Endothelial cell of umbilical vein (primary cell): Measurements from ENCODE around the gene DENND4B. TPM values are rescaled to one million over a fixed set of nuclear protein-coding genes. Genes with fewer than 3 reads are reported as not detected.

Experiments used
- BruUV-seq: library from RNA; stranded (reverse); fragments of 400-500 nt; replicated peaks from 2 replicates; lab custom pipeline; 2021; lab: Mats Ljungman, UMichigan
- CTCF ChIA-PET: fragments of 300-600, 350-600 bp; sonication (Branson Sonifier 250); formaldehyde crosslinking; loops from one replicate; lab custom pipeline; 2021; ENCODE audit warnings: antibody characterized with exemption, inconsistent platforms; lab: Charles Lee
- POLR2A ChIA-PET: fragments of 300-600, 350-600 bp; sonication (Branson Sonifier 250); formaldehyde crosslinking; loops from one replicate; lab custom pipeline; 2021; ENCODE audit warnings: antibody characterized with exemption, inconsistent platforms; lab: Charles Lee
- DNase-seq: peaks from one replicate; pipeline ENCODE4 v3.0.0-alpha.2; 2011; ENCODE audit warnings: low read depth, low spot score
- FAIRE-seq: peaks from 2 replicates; lab custom pipeline; 2011; peaks lifted over from hg19 to GRCh38; lab: Jason Lieb, UNC
- H2AFZ ChIP-seq: 2 replicates; pipeline ENCODE4 v1.6.0; 2012; ENCODE audit warnings: low read depth, low read length, control low read depth, inconsistent platforms
- H3K27ac ChIP-seq: 2 replicates; pipeline ENCODE4 v1.5.1; 2011; ENCODE audit warnings: low read depth, mild to moderate bottlenecking, control low read depth, low read length, moderate library complexity; ENCODE audit not compliant: insufficient read depth
- H3K27me3 ChIP-seq, 2 experiments: 2 replicates each; pipeline versions ENCODE4 v1.6.0 to v1.6.1; 2011; ENCODE audit warnings: low read length in 2 of 2, mixed read lengths in 1 of 2; ENCODE audit not compliant: control insufficient read depth in 2 of 2, insufficient read depth in 2 of 2
- H3K36me3 ChIP-seq, 2 experiments: 2 replicates in 1 of 2; 3 replicates in 1 of 2; pipeline ENCODE4 v1.5.1; 2011; ENCODE audit warnings: low read length in 2 of 2, mild to moderate bottlenecking in 1 of 2, moderate library complexity in 1 of 2; ENCODE audit not compliant: control insufficient read depth in 2 of 2, insufficient read depth in 2 of 2; ENCODE audit errors: extremely low read depth in 1 of 2
- H3K4me1 ChIP-seq: 3 replicates; pipeline ENCODE4 v1.5.1; 2011; ENCODE audit warnings: mild to moderate bottlenecking, low read length; ENCODE audit not compliant: control insufficient read depth, insufficient read depth; ENCODE audit errors: extremely low read depth
- H3K4me2 ChIP-seq: 2 replicates; pipeline ENCODE4 v1.6.1; 2011; ENCODE audit warnings: low read length, control low read depth, mixed read lengths; ENCODE audit not compliant: insufficient read depth
- H3K4me3 ChIP-seq, 3 experiments: fragments of 200-600 bp in 1 of 3; sonication (generic), shearing (Covaris generic) in 1 of 3; replicated peaks in 1 of 3; 2 replicates each; pipeline ENCODE4 v1.5.1; 2011 to 2016; ENCODE audit warnings: control low read depth in 3 of 3, low read length in 3 of 3, mild to moderate bottlenecking in 2 of 3, inconsistent platforms in 1 of 3, low read depth in 1 of 3, moderate library complexity in 1 of 3; ENCODE audit not compliant: insufficient read depth in 1 of 3
- H3K79me2 ChIP-seq: 2 replicates; pipeline ENCODE4 v1.6.0; 2012; ENCODE audit warnings: low read length, inconsistent platforms; ENCODE audit not compliant: control insufficient read depth, insufficient read depth
- H3K9ac ChIP-seq: replicated peaks from 2 replicates; pipeline ENCODE3; 2011; ENCODE audit warnings: low read length, control low read depth; ENCODE audit not compliant: insufficient read depth; ENCODE audit errors: extremely low read depth
- H3K9me1 ChIP-seq: replicated peaks from 3 replicates; pipeline ENCODE4 v1.6.0; 2011; ENCODE audit warnings: mild to moderate bottlenecking, low read length; ENCODE audit not compliant: control insufficient read depth, insufficient read depth; ENCODE audit errors: extremely low read depth
- H3K9me3 ChIP-seq: replicated peaks from 2 replicates; pipeline ENCODE4 v1.5.1; 2012; ENCODE audit warnings: low read length, inconsistent platforms; ENCODE audit not compliant: control insufficient read depth, insufficient read depth
- H4K20me1 ChIP-seq: replicated peaks from 2 replicates; pipeline ENCODE3; 2011; ENCODE audit warnings: mild to moderate bottlenecking, low read length; ENCODE audit not compliant: control insufficient read depth, insufficient read depth; ENCODE audit errors: extremely low read depth
- CTCF ChIP-seq, 2 donors: IDR thresholded peaks; 1 replicate in 1 of 2; 2 replicates in 1 of 2; pipeline ENCODE4 v1.5.1; 2011; ENCODE audit warnings: low read length in 2 of 2, mild to moderate bottlenecking in 2 of 2, moderate library complexity in 2 of 2, control low read depth in 1 of 2, inconsistent platforms in 1 of 2, low read depth in 1 of 2; ENCODE audit not compliant: insufficient read depth in 1 of 2; ENCODE audit errors: extremely low read depth in 1 of 2
- EZH2 ChIP-seq: IDR thresholded peaks from 2 replicates; pipeline ENCODE4 v1.6.1; 2012; ENCODE audit warnings: borderline replicate concordance, low read depth, mild to moderate bottlenecking, moderate library complexity, low read length, inconsistent platforms; ENCODE audit not compliant: severe bottlenecking
- JUN ChIP-seq: IDR thresholded peaks from 2 replicates; pipeline ENCODE4 v1.6.1; 2011; ENCODE audit warnings: borderline replicate concordance, low read depth; ENCODE audit not compliant: insufficient read length, insufficient read depth
- MAX ChIP-seq: IDR thresholded peaks from 2 replicates; pipeline ENCODE4 v1.6.1; 2011; ENCODE audit not compliant: insufficient read depth, insufficient read length
- MYC ChIP-seq: IDR thresholded peaks from one replicate; pipeline ENCODE4 v1.6.1; 2011; ENCODE audit warnings: mild to moderate bottlenecking, low read depth, low read length
- POLR2A ChIP-seq: IDR thresholded peaks from 2 replicates; pipeline ENCODE4 v1.6.1; 2012; ENCODE audit warnings: low read depth, mild to moderate bottlenecking, control low read depth, low read length
- POLR2AphosphoS5 ChIP-seq: IDR thresholded peaks from 2 replicates; pipeline ENCODE4 v1.6.1; 2012; ENCODE audit warnings: low read depth, mild to moderate bottlenecking, control low read depth, low read length, moderate library complexity; ENCODE audit not compliant: insufficient read depth
- dilution Hi-C: fragments of 300-500 bp; cut with MboI; formaldehyde crosslinking; loops from one replicate; pipeline ENCODE4 v1.15.0; 2019; ENCODE audit warnings: low sequenced_read_pairs; ENCODE audit not compliant: extremely low pct_ligation_motif_present
- intact Hi-C: fragments of 100-400 bp; cut with micrococcal nuclease; formaldehyde crosslinking; loops from one replicate; pipeline ENCODE4 v1.10.0; 2022
- polyA plus RNA-seq, 4 experiments: library from polyadenylated mRNA; depleted of rRNA in 3 of 4; stranded (reverse) in 3 of 4; unstranded in 1 of 4; fragments of >200 nt; gene quantifications; 2 replicates each; pipeline versions ENCODE4 v1.2.1 to v1.2.3, GENCODE V29; 2011 to 2012; ENCODE audit warnings: missing spikeins in 1 of 4
- total RNA-seq: library from RNA; stranded (reverse); gene quantifications from 2 replicates; pipeline ENCODE4 v1.2.3, GENCODE V29; 2021

Gene DENND4B
- total and polyA plus RNA-seq, 2 donors (not counting 3 experiments of a cell fraction or from before 2014, with no cell fraction given): 35.6 to 57.8 TPM

- no peaks in the 10 kb centered on the region for H3K9me1 ChIP-seq
- peak within 1 kb of the TSS; percentile 51 for H2AFZ ChIP-seq
- H3K9ac ChIP-seq: peak within 1 kb of the TSS; percentile 66
- BruUV-seq: TSS peak; percentile 12
- ChIA-PET POLR2A (interaction anchor here (0.8 to 1.8 kb wide), 3 partner anchors 10 to 23 kb away, joined by 3 to 12 read pairs (median 8); partner anchors contain the start of genes JTB and RPS27), CTCF (interaction anchor here (0.7 to 4.7 kb wide), 11 partner anchors 9 to 170 kb away, joined by 3 to 37 read pairs (median 9); partner anchors contain the start of genes CRTC2, DENND4B, JTB and RAB13)
- no peaks in the 10 kb centered on the region for H3K9me3 ChIP-seq
- no peaks in the 10 kb centered on the region for H3K27me3 ChIP-seq
- H3K4me3 ChIP-seq: peak within 1 kb of the TSS; percentile 42 to 68 (median 62)
- H4K20me1 ChIP-seq: no peaks in the 10 kb centered on the region
- H3K27ac ChIP-seq: peak within 1 kb of the TSS; percentile 29
- peaks cover 2% of the 10 kb centered on the region for H3K79me2 ChIP-seq
- TF ChIP-seq MYC (no peak), MAX (peak; percentile 89), POLR2AphosphoS5 (peak; percentile 58), EZH2 (no peak), POLR2A (peak; percentile 73), JUN (no peak), CTCF (IDR thresholded peaks at IDR 0.05; ENCODE audit: extremely low read depth in 1 of 2, insufficient read depth in 1 of 2, low read depth in 1 of 2, low read length in 2 of 2) (peak in 1 of 2 donors; percentile 51)
- intact Hi-C loops: no loop called here
- dilution Hi-C loops: no loop called here
- H3K36me3 ChIP-seq: no peaks in the 10 kb centered on the region
- peaks cover 34% of the 10 kb centered on the region for H3K4me1 ChIP-seq
- FAIRE-seq (peak; percentile 97), DNase-seq (peak; percentile 97)
- peak within 1 kb of the TSS; percentile 83 for H3K4me2 ChIP-seq
These were observed 20.8 kb upstream of the DENND4B start, which contains the start of gene CREB3L4 for GRCh38 chr1:153967107-153967999. CREB3L4 (plus strand) TSS chr1:153967902; CDS start chr1:153968526, 624 bp downstream.
